GM19023 (cell line): Measurements from ENCODE around the gene PODXL.
"Not testable (repeated sequence)": the region's sequence is repeated elsewhere in the genome, so short reads cannot be mapped to it uniquely, and the experiment has no call there.

Experiments used
- ATAC-seq: cut with Tn5 transposase; IDR thresholded peaks from one replicate; pipeline ENCODE4 v1.9.1; 2021; ENCODE audit warnings: mild to moderate bottlenecking, moderate library complexity; ENCODE audit not compliant: unreplicated experiment

The PODXL gene

DNA sequence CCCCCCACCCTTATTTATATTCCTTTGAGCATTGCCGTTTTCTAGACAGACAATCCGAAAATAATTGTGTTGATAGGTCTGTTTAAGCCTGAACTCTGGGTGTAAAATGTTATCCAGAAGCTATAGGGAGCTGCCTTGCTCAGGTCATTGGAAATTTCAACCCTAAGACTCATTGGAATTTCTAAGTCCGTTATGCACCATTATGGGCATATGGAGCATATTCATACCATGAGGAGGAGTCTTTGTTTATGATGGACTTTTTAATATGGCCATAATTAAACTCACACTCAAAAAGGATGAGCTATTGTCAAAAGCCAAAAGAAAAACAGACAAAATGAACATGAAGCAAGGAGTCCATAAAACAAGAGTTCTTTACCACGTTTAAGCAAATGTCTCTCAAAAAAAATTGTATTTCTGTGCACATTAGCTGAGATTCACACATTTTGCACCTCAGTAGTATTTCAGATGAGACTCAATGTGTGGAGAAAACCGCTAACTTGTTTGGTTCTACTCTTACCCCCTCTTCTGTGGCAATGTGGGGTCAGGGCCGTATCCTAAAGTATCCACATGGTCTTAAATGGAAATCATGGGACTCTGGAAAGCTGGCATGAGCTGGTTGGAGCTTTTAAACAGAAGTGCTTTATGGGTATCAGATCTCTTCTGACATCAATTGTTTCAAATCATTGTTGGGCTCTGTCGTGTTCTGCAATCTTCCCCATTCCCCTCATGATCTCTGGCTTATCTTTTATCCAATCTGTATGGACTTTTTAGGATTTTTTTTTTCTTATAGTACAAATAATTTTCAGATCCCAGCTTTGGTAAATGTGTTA lies 60.5 kb downstream of the PODXL start:
- ATAC-seq, result no peak

DNA sequence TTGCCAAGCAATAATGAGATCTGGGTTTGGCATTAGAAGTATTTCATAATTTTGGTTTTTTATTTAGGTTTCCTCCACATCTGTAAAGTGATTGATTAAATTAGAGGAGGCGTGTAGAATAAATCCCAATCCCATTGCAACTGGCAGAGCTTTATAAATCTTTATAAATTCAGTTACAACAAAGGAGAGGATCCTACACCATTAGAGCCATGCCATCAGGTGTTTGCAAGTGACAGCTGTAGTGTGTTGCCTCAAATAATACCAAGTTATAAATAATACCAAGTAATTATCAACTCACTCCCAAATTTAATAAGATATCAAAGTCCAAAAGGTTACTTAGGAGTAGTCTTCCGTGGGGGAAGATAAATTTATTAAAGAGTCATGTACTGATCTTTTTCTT lies 62.2 kb downstream of the PODXL start:
- no peak for ATAC-seq

DNA sequence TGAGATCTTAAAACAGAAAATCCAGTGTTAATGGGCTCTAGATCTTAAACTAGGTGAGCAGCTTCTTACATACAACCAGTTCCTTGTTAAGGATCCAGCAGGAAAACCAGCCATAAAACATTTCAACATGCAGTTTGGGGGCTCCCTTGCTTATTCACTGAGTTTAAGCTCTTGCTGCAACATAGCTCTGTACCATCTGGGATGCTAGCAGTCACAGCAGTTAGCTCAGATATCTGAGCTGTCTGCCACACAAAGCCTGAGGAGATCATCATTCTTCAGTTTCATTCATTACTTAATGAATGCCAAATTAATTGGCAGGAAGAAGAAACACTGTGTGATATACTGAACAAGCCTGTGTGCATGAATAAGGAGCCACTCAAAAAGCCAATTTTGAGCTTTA lies 62.8 kb downstream of the PODXL start:
- no peak for ATAC-seq

DNA sequence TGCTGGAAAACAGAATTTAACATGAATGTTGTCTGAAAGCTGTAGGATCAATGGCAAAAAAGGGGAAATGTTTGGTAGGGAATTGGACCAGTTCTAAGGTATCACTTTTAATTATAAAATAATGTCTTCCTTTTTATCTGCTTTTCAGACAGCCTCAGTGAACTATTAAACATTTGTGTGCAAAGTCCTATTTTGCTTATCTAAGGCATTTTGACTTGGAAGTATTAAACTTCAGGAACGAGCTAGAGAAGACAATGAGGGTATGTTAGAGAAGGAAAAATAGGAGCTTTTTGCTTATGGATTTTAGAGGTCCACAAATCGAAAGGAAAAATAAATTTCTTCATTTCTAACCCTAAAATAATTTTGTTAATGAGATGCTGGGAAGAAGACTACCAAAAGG lies 63.3 kb downstream of the PODXL start:
- ATAC-seq, result no peak

DNA sequence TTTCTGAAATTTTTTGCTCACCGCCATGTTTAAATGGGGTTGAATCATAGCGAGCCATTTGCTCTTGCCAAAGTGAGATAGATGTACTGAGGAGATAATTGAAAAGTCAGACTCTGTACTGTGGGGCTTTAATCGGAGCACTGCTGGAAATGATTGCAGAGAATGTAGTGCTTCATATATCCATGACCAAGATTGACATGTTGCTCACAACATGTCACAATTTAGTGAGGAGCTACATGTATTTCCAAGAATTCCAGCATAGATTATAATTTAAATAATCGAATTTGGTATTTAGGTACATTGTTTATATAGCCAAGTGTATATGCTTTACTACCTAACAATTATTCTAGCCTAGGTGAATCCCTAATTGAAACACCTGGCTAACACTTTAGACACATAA lies 66.5 kb downstream of the PODXL start:
- ATAC-seq, result no peak

DNA sequence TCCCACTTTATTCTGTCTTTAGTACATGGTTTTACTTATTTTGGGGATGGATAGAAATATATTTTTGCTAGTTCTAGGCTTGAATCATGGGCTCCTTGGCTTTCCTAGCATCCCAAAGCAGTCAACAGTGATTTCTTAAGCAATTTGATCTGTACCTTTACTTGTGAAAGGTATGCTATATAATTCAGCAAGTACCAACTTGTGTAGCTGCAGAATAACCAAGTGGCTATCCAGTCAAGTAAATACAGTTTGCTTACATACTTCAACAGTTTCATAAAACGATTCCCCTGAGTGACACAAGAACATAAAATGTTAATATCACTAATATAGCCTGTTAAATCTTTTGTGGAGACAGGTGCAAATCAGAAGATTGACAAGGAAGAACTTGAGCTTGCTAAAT lies 67.2 kb downstream of the PODXL start:
- no peak for ATAC-seq

DNA sequence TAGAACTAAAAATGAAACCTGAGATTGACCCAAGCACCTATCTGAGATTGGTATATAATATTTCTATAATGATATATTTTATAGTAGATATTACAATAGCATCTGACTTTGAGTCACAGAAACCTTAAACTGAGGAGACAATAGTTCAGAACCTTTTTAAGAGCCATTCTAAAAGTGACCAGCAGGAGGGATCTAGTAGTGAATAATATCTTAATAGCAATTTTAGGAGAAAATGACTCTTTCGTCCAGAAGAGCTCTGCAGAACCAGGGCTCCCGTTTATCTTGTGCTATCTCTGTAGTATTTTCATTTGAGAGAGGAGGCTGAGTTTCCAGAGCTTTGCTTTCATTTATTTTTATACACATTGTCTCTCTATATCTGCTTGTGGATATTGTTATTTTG lies 68.1 kb downstream of the PODXL start:
- no peak for ATAC-seq

DNA sequence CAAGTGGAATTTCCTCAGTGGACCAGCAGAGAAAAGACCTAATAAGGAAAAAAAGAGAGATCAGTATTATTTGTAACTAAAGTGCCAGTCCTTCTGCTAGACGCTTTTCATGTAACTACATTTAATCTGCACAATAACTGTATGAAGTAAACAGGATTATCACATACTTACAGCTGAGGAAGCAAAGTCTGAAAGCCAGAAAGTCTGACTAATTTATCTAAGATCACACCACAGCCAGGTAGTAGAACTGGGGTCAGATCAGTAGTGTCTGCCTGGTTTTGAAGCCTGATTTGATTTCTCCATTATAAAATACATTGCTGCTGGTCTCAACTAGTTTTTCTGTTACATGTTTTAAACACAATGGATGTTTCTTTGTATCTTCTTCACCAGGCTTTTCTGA lies 69.2 kb downstream of the PODXL start:
- ATAC-seq, result no peak

DNA sequence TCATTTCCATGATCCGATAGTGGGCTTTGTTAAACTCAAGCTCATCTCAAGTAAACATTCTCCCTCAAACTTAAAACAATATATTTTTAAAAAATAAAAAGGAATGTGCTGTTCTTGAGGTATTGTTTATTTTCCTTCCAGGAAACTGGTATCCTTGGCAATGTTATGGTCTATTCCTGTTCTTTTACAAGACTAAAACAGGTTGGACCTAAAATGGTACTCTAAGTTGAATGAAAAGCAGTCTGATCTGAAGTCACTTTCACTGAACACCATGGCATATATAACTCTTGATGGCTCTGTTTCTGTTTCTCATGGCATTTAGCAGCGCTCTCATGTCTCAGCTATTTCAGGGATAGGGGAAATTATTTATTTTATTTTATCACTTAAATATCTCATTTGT lies 70.1 kb downstream of the PODXL start:
- no peak for ATAC-seq

DNA sequence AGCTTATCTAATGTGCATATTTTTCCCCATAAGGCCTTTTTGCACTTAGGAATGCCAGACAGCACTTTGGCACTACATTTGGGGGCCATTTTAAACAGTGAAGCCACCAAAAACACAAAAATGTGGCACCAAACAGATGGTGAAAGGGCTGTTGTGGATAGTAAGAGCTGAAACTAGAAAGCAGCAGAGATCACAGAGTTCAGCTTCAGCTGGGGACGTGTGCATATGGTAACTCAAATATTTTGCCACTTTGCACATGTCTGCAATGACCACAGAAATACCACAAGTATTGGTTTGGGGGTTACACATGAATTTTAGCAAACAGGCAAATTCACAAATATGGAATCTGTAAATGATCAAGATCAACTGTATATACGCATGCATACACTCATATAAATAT lies 72.8 kb downstream of the PODXL start:
- ATAC-seq, result no peak

DNA sequence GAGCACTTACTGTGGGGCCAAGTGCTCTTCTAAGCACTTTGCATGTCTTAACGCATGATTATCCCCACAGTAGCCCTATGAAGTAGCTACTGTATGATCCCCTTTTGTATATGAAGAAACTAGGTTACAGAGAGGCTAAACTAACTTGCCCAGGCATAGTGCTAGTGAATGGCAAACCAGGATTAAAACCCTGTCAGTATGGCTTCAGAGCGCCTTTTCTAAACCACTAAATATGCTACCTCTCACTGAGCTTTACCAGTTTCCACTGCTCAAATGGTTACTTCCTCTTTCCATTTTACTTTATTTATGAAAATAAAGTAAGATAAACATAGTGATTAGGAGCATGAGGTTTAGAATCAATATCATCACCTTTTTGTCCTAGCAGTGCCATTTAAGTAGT lies 73.6 kb downstream of the PODXL start:
- ATAC-seq, result no peak

DNA sequence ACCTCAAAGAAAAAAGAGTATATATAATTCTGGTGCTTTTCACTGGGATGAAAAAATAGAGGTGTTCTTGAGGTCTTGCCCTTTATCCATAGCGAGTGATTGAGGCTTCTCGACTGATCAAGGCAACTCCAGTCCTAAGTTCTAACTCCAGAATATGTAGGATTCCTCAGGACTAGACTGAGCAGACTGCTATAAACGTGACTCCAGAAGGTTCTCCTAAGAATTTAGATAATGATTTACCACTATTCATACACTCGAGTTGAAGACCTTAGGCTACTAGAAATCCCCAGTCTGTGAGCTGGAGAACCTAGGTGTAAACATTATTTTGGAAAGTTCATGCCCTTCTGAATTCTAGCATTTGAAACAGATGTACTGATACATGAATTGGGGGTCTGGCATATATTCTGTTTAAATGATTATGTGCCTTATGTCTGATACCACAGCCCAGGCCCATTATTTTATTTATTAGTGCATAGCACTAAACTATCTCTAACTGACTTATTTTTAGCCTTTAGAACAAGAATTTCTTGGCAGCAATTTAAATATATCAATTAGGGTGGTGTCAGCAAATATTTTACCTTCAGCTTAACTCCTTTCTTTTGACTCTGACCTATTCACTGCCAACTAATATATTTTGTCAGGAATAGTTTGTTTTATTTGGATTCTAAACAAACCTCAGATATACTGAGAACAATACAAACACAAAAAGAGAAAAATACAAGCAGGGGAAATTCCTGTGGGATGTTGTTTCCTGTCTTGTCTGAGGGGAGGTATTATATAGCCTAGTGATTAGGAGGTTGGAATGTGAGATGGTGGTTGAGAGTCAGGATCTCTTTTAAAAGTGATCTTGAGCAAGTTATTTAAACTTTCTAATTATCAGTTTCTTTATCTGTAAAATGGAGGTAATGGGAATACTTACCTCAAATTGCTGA lies 75.8 kb downstream of the PODXL start:
- ATAC-seq, result no peak

DNA sequence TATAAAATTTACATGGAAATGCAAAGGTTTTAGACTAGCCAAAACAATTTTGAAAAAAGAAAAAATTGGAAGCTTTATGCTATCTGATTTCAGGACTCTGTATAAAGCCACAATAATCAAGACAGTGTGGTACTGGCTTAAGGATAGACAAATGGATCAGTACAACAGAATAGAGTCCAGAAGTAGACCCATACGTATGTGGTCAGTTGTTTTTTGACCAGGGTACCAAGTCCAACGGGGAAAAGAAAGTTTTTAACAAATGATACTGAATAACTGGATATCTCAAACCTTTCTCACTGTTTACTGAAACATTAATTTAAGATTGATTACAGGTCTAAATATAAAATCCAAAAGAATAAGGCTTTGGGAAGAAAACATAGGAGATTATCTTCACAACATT lies 79.7 kb downstream of the PODXL start:
- ATAC-seq, result no peak

DNA sequence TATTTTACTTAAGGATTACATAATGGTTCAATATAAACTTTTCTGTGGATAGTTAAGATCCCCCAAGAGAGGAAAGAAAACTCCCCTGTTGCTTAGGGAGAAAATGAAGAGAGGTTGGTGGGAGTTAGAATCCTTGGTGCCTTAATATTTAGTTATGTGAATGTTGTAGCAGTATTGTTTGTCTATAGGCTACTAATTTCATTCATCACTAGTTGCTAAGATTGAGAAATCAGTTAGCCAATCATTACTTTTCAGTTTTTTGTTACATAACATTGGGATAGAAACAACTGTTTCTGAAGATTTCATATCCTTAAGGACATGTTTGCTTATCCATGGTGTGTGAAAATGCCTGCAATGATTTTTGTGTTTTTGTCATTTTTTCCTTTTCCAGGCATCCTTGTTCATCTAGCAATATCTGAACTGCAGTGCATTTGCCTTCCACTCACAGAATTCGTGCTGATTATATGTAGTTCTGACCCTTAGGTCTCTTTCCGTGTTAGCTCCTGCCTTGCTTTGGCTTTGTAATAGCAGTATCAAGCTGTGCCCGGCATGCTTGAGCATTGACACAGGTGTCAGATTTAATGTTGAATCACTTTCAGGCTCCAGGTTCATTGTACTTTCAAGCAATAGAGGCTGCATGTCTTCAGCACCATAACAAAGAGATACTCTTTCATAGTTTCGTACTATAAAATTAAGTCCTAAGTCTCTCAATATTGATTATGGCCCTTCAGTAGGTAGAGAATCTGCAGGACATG lies 85.0 kb downstream of the PODXL start:
- no peak for ATAC-seq

DNA sequence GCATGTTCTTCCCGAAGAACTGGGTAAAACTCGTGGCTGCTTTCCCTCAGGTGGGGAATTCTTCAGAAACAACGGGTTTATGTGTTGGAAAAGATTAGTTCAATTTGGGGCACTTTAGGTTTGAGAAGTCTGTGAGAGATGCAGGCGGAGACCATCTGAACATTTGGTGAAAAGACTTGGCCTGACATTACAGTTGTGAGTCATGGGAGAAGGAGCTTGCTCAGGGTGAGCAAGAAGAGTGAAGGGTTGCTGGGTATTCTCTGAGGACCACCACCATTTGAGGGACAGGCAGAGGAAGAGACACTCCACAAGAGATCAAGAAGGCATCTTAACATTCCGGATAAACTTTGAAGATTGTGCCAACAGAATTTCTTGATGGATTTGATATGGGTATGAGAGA lies 88.6 kb downstream of the PODXL start:
- ATAC-seq, result no peak

DNA sequence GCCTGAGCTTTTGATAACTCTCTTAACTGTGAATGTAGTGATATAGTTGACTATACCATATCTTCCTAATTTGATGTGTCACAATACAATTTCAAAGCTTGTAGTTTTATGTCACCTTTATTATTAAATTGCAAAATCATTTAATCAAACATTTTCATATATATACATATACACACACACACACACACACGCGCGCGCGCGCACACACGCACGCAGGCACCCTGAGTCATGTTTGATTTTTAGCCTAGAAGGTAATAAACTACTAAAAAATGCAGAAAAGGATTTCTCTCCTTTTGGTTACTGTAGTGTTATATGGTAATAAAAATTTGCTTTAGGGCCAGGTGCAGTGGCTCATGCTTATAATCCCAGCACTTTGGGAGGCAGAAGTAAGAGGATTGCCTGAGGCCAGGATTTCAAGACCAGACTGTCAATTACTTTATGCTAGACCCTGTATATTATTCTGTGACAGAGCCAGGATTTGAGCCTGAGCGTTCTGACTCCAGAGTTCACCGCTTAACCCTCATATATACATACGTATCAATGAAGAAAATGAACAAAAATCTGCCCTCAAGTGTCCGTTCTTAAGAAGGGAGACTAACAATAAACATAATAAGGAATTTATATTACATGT lies 89.6 kb downstream of the PODXL start:
- ATAC-seq, result no peak

DNA sequence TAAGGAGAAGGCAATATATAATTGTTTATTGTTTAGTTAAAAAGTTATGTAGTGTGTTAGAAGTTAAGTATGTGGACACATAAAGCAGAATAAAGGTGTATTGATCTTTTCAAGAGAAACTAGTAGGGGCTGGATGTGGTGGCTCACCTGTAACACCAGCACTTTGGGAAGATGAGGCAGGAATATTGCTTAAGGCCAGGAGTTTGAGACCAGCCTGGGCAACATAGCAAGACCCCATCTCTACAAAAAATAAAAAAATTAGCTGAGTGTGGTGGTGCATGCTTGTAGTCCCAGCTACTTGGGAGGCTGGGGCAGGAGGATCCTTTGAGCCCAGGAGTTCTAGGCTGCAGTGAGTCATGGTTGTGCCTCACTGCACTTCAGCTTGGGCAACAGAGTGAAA lies 93.7 kb downstream of the PODXL start:
- ATAC-seq, result not testable (repeated sequence)

DNA sequence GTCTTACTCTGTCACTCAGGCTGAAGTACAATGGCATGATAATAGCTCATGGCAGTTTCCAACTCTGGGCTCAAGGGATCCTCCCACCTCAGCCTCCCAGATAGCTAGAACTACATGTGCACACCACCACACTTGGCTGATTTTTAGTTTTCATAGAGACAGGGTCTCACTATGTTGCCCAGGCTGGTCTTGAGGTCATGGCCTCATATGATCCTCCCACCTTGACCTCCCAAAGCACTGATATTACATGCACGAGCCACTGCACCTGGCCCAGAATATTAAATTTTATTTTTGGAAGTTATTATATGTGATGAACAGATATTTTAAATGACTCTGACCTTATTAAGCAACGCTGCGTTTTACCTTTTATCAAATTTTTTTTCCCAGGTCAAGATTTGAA lies 94.4 kb downstream of the PODXL start:
- no peak for ATAC-seq

DNA sequence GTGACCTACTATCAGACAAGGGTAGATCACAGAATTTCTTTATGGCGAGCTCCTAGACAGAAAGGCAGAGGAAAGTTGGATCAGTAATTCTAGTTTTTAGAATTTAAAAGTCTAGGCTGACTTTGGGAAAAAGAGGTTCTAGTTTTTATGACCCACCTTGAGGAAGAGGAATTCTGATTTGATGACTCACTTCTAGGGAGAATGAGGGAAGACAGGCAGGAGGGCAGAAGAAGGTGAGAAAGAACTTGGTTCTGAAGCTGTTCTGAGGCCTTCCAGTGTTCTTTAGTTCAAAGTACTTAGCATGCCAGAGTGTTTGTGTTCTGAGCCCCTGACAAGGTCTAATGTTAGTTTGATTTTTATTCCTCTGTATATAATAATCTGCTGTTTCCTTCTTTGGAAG lies 97.2 kb downstream of the PODXL start:
- no peak for ATAC-seq

DNA sequence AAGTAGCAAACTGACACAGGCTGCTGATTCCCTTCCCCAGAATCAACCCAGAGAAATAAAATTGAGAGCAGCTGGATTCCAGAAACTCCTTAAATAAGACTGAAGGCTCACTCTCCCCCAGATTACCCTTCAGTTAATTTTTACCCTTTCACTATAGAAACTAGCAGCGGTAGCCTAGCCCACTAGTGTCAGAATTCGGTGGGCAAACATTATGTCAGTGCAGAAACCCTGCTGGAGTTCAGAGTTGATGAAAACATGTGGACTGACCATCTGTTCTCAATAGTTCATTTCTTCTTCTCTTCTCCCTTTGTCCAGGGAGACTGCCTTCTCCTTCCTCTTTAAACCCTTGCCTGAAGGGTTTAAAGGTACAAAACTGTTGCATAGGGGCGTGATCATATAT lies 100.1 kb downstream of the PODXL start:
- no peak for ATAC-seq

DNA sequence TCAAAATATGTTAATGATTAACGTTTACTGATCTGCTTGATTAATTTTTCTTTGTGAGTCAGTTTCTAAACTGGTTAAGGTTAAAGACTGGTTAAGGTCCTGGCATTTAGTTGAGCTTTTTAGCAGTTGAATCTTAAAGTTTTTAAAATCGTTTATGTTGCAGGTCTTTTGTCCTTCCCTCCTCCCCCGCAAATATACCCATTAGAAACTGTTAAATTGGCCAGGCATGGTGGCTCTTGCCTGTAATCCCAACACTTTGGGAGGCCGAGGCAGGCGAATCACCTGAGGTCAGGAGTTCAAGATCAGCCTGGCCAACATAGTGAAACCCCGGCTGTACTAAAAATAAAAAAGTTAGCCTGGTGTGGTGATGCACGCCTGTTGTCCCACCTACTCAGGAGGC lies 100.9 kb downstream of the PODXL start:
- ATAC-seq, result no peak
